ENCODE measurements around the gene USP44. TPM values are rescaled to one million over a fixed set of nuclear protein-coding genes. Genes with fewer than 3 reads are reported as not detected.

USP44 gene
- total and polyA plus RNA-seq, 2 experiments from 2014 or later: 235 to 248 TPM

DNA sequence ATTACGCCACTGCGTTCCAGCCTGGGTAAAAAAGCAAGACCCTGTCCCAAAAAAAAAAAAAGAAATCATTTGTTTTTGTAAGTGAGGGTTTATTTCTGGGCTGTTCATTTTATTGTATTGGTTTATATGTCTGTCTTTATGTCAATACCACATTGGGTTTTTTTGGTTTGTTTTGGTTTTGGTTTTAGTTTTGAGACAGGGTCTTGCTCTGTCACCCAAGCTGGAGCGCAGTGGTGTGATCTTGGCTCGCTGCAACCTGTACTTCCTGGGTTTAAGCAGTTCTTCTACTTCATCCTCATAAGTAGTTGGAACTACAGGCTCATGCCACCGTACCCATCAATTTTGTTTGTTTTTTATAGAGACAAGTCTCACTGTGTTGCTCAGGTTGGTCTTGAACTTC is 52.3 kb downstream of the USP44 start (continued):
- TF ChIP-seq, protein P1, sequence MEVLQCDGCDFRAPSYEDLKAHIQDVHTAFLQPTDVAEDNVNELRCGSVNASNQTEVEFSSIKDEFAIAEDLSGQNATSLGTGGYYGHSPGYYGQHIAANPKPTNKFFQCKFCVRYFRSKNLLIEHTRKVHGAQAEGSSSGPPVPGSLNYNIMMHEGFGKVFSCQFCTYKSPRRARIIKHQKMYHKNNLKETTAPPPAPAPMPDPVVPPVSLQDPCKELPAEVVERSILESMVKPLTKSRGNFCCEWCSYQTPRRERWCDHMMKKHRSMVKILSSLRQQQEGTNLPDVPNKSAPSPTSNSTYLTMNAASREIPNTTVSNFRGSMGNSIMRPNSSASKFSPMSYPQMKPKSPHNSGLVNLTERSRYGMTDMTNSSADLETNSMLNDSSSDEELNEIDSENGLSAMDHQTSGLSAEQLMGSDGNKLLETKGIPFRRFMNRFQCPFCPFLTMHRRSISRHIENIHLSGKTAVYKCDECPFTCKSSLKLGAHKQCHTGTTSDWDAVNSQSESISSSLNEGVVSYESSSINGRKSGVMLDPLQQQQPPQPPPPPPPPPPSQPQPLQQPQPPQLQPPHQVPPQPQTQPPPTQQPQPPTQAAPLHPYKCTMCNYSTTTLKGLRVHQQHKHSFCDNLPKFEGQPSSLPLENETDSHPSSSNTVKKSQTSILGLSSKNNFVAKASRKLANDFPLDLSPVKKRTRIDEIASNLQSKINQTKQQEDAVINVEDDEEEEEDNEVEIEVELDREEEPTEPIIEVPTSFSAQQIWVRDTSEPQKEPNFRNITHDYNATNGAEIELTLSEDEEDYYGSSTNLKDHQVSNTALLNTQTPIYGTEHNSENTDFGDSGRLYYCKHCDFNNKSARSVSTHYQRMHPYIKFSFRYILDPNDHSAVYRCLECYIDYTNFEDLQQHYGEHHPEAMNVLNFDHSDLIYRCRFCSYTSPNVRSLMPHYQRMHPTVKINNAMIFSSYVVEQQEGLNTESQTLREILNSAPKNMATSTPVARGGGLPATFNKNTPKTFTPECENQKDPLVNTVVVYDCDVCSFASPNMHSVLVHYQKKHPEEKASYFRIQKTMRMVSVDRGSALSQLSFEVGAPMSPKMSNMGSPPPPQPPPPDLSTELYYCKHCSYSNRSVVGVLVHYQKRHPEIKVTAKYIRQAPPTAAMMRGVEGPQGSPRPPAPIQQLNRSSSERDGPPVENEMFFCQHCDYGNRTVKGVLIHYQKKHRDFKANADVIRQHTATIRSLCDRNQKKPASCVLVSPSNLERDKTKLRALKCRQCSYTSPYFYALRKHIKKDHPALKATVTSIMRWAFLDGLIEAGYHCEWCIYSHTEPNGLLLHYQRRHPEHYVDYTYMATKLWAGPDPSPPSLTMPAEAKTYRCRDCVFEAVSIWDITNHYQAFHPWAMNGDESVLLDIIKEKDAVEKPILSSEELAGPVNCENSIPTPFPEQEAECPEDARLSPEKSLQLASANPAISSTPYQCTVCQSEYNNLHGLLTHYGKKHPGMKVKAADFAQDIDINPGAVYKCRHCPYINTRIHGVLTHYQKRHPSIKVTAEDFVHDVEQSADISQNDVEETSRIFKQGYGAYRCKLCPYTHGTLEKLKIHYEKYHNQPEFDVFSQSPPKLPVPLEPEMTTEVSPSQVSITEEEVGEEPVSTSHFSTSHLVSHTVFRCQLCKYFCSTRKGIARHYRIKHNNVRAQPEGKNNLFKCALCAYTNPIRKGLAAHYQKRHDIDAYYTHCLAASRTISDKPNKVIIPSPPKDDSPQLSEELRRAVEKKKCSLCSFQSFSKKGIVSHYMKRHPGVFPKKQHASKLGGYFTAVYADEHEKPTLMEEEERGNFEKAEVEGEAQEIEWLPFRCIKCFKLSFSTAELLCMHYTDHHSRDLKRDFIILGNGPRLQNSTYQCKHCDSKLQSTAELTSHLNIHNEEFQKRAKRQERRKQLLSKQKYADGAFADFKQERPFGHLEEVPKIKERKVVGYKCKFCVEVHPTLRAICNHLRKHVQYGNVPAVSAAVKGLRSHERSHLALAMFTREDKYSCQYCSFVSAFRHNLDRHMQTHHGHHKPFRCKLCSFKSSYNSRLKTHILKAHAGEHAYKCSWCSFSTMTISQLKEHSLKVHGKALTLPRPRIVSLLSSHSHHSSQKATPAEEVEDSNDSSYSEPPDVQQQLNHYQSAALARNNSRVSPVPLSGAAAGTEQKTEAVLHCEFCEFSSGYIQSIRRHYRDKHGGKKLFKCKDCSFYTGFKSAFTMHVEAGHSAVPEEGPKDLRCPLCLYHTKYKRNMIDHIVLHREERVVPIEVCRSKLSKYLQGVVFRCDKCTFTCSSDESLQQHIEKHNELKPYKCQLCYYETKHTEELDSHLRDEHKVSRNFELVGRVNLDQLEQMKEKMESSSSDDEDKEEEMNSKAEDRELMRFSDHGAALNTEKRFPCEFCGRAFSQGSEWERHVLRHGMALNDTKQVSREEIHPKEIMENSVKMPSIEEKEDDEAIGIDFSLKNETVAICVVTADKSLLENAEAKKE (CRISPR knock-in tag; IDR thresholded peaks at IDR 0.05): no peak
- TF ChIP-seq EZH2 (IDR thresholded peaks at IDR 0.05; ENCODE audit: low read depth, unreplicated experiment): no peak
- TF ChIP-seq POLR2AphosphoS5 (IDR thresholded peaks at IDR 0.05; ENCODE audit: low read depth): no peak

DNA sequence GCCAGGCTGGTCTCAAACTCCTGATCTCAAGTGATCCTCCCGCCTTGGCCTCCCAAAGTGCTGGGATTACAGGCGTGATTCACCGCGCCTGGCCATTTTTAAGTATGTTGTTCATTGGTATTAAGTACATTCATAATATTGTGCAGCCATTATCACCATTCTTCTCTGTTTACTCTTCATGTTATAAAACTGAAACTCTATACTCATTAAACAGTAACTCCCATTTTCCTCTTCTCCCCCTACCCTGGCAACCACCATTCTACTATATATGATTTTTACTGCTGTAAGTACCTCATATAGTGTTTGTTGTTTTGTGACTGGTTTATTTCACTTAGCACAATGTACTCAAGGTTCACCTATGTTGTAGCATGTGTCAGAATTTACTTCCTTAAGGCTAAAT is 54.2 kb downstream of the USP44 start:
- Histone ChIP-seq H3K4me3 (no peak overlapping the region), H2AFZ (no peak overlapping the region), H3K27me3 (ENCODE audit: insufficient read depth) (no peaks in the 10 kb centered on the region), H3K36me3 (ENCODE audit: insufficient read depth) (peaks cover 58% of the 10 kb centered on the region), H3K27ac (ENCODE audit: low read depth) (no peak overlapping the region), H3K4me2 (no peak overlapping the region), H3K9me2 (ENCODE audit: insufficient read depth) (no peaks in the 10 kb centered on the region), H4K20me1 (replicated peaks; ENCODE audit: insufficient read depth) (peaks cover 12% of the 10 kb centered on the region), H3K79me2 (replicated peaks; ENCODE audit: insufficient read depth) (peaks cover 51% of the 10 kb centered on the region), H3K4me1 (ENCODE audit: insufficient read depth) (no peaks in the 10 kb centered on the region), H3F3A (replicated peaks; ENCODE audit: low read depth) (no peaks in the 10 kb centered on the region)
- no peak overlapping the region for H3K27ac Mint-ChIP-seq
- TF ChIP-seq, protein P2, sequence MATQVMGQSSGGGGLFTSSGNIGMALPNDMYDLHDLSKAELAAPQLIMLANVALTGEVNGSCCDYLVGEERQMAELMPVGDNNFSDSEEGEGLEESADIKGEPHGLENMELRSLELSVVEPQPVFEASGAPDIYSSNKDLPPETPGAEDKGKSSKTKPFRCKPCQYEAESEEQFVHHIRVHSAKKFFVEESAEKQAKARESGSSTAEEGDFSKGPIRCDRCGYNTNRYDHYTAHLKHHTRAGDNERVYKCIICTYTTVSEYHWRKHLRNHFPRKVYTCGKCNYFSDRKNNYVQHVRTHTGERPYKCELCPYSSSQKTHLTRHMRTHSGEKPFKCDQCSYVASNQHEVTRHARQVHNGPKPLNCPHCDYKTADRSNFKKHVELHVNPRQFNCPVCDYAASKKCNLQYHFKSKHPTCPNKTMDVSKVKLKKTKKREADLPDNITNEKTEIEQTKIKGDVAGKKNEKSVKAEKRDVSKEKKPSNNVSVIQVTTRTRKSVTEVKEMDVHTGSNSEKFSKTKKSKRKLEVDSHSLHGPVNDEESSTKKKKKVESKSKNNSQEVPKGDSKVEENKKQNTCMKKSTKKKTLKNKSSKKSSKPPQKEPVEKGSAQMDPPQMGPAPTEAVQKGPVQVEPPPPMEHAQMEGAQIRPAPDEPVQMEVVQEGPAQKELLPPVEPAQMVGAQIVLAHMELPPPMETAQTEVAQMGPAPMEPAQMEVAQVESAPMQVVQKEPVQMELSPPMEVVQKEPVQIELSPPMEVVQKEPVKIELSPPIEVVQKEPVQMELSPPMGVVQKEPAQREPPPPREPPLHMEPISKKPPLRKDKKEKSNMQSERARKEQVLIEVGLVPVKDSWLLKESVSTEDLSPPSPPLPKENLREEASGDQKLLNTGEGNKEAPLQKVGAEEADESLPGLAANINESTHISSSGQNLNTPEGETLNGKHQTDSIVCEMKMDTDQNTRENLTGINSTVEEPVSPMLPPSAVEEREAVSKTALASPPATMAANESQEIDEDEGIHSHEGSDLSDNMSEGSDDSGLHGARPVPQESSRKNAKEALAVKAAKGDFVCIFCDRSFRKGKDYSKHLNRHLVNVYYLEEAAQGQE (IDR thresholded peaks at IDR 0.05; ENCODE audit: unreplicated experiment): no peak
- TF ChIP-seq, protein P3, sequence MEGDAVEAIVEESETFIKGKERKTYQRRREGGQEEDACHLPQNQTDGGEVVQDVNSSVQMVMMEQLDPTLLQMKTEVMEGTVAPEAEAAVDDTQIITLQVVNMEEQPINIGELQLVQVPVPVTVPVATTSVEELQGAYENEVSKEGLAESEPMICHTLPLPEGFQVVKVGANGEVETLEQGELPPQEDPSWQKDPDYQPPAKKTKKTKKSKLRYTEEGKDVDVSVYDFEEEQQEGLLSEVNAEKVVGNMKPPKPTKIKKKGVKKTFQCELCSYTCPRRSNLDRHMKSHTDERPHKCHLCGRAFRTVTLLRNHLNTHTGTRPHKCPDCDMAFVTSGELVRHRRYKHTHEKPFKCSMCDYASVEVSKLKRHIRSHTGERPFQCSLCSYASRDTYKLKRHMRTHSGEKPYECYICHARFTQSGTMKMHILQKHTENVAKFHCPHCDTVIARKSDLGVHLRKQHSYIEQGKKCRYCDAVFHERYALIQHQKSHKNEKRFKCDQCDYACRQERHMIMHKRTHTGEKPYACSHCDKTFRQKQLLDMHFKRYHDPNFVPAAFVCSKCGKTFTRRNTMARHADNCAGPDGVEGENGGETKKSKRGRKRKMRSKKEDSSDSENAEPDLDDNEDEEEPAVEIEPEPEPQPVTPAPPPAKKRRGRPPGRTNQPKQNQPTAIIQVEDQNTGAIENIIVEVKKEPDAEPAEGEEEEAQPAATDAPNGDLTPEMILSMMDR (conservative IDR thresholded peaks at IDR 0.05; ENCODE audit: low read depth in 2 of 2): no peak
- TF ChIP-seq JUNB (IDR thresholded peaks at IDR 0.05; ENCODE audit: unreplicated experiment): no peak
- TF ChIP-seq POLR2AphosphoS5 (IDR thresholded peaks at IDR 0.05; ENCODE audit: low read depth): no peak
- TF ChIP-seq EZH2phosphoT487 (IDR thresholded peaks at IDR 0.05; ENCODE audit: unreplicated experiment): no peak
- no peak for TF ChIP-seq CREB1 (CRISPR knock-in tag; IDR thresholded peaks at IDR 0.05; ENCODE audit: low read depth)
- TF ChIP-seq, protein P4, sequence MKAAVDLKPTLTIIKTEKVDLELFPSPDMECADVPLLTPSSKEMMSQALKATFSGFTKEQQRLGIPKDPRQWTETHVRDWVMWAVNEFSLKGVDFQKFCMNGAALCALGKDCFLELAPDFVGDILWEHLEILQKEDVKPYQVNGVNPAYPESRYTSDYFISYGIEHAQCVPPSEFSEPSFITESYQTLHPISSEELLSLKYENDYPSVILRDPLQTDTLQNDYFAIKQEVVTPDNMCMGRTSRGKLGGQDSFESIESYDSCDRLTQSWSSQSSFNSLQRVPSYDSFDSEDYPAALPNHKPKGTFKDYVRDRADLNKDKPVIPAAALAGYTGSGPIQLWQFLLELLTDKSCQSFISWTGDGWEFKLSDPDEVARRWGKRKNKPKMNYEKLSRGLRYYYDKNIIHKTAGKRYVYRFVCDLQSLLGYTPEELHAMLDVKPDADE (IDR thresholded peaks at IDR 0.05): no peak
- TF ChIP-seq ZNF331 (CRISPR knock-in tag; IDR thresholded peaks at IDR 0.05; ENCODE audit: low read depth): no peak
- no peak for TF ChIP-seq NANOG (IDR thresholded peaks at IDR 0.05; ENCODE audit: borderline replicate concordance)
- H3K36me3 Mint-ChIP-seq (ENCODE audit: low read depth): peaks cover 67% of the 10 kb centered on the region
- DNase-seq (ENCODE audit: low spot score) (no peak), ATAC-seq (no peak)
- H3K4me1 Mint-ChIP-seq: no peaks in the 10 kb centered on the region
- H3K4me3 Mint-ChIP-seq: no peak overlapping the region
- H3K27me3 Mint-ChIP-seq (ENCODE audit: insufficient read depth, low read depth, poor library complexity): peaks cover 2% of the 10 kb centered on the region
- no peaks in the 10 kb centered on the region for H3K9me3 Mint-ChIP-seq

Measured in GM23338 (cell line).